H4 (cell line): ENCODE results near the gene RTRAF. TPM values are rescaled to one million over a fixed set of nuclear protein-coding genes. Genes with fewer than 3 reads are reported as not detected.
A peak's percentile ranks its signal among the peaks of the same experiment; 100 is the strongest.

Experiments used
- DNase-seq: peaks from one replicate; pipeline ENCODE4 v3.0.0-alpha.2; 2015; ENCODE audit warnings: low spot score
- total RNA-seq: library from RNA; depleted of rRNA; stranded (reverse); fragments of >200 nt; shearing (Covaris generic); gene quantifications from 2 replicates; pipeline ENCODE4 v1.2.3, GENCODE V29; 2014

The RTRAF gene
- total RNA-seq, 1 experiment from 2014 or later, result 175 TPM

DNA sequence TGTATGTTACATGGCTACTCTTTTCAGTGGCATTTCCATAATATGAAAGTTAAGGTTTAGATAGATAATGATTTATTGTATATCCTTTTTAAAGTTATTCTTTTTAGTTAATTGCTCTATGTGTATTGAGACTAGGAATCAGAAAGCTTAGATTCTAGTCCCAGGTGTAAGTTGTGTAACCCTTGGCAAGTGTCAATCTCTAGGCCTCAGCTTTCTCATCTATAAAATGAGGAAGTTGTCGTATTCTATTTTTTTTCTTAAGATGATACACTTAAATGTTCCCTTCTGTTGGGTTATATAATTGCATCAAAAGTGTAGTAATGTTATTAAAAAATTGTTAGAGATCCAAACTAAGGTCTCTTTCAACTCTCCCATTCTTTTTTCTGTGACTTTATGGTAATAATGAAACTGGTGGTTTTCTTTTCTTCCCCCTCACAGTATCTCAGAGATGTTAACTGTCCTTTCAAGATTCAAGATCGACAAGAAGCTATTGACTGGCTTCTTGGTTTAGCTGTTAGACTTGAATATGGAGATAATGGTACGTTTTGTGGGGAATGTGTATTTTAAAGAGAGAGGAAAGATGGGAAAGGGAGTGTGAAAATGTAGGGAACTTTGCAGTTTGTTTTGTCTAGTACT, 4.1 kb downstream of the RTRAF start:
- no peak for DNase-seq

- DNase-seq, result no peak
Observed at GRCh38 chr14:51996148-51996746, 6.9 kb downstream of the RTRAF start.

GRCh38 chr14:51998348-51998747, 9.0 kb downstream of the RTRAF start:
- no peak for DNase-seq

DNA sequence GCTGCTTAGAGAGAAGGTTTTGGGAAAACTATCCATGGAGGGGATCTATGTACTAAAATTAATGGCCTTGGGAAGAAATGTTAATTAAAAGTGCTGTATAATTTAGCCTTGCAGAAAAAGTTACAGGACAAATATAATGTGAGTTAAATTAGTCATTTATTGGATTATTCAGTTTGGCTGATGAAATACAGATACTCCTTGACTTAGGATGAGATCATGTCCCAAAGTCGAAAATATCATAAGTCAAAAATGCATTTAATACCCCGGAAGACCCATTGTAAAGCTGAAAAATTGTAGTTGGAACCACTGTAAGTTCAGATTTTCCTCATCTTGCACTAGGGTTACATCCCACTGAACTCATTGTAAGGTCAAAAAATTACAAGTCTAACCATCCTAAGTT, 9.7 kb downstream of the RTRAF start:
- no peak for DNase-seq

DNA sequence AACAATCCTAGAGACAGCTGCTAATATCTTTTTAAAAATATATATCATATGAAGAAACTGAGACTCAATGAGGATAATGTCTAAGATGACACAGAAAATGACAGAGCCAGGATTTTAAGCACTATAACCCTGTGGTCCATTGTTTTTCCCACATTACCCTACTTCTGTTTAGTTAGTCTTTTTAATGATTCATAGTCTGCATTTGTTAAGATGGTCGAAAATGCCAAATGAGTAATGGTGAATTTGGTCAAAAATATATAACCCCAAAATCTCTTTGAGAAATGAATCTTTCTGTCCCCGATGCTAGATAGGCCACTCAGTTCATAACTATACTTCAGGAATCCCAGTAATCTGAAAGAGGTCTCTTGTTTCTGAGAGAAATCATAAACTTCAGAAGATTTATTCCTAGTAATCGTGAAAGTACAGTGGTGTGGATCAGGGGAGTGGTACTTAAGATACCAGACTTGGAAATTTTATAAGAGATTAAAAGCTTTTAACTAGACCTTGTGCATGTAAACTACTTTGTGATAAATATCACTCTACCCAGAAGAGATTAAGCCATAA, 10.8 kb downstream of the RTRAF start:
- DNase-seq, result no peak

DNA sequence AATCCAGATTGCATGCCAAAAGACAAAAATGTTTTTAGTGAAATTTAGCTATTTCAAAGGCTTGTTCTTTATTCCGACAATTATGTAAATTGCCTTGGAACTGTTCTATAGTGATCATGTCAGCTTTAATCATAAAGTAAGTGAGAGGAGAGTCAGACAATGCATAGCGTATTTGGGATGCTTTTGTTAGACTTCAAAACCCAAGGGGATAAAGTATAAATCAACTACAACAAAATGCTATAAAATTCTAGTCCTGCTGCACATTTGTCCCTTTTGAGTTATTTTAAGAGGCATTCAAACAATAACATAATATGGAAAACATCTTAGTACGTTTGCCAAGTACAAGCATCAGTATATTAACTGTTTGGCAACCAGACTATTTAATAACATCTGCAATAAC, 11.3 kb downstream of the RTRAF start:
- no peak for DNase-seq

DNA sequence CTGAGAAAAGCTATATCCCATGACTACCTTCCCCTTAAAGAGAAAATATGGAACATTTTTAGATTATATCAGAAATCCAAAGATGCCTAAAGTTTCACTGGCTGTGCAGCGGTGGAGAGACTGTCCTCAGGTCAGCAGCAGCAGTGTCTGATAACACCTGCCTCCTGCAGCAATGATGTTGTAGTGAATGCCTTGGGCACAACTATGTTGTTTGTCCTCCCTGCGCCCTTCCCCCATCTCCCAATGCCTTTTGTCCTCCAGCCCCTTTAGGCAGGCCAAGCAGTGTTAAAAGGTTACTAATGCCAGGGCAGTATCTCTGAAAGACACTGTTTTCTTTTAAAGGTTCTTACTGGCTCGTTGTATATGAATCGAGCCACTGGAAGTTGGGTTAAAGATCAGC, 13.2 kb downstream of the RTRAF start:
- DNase-seq, result no peak

- no peak for DNase-seq
Observed at GRCh38 chr14:52003324-52003723, 14.0 kb downstream of the RTRAF start.

- DNase-seq, result no peak
Observed at GRCh38 chr14:52005625-52006024, 16.3 kb downstream of the RTRAF start.

DNA sequence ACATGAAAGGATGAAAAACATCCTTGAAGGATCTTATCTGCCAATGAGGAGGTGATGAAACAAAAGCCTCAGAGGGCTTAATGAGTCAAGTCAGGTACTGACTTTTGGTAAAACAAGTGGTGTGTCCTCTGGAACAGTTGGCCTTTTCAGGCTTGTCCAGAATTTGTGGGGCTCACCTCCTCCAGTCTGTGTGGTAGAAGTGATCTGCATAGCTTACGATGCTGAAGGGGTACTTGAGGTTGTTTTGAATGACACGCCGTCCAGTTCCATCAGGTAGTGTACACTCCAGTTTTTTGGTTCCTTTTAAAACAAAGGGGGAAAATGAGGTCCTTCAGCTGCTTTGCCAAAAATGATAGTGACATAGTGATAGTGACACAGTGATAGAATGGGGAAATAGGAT, 17.0 kb downstream of the RTRAF start:
- no peak for DNase-seq

DNA sequence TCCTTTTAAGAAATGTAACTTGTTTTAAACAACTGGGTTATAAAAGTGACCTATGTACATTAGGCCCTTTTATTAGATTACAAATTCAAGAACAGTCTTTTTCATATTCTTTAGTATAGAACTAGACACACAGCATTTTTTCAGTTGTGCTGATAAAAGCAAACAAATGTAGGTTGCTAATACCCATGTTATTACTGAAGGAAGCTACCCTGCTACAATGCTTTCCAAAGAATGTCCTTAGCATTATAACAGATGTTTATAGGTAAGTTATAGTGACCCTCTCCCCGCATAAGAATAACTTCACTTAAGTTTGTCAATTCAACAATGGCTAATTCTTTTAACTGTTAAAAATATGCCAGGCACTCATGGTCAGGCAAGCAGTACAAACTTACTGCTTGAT, 17.9 kb downstream of the RTRAF start:
- DNase-seq, result no peak

GRCh38 chr14:52007637-52008036, 18.3 kb downstream of the RTRAF start:
- no peak for DNase-seq

DNA sequence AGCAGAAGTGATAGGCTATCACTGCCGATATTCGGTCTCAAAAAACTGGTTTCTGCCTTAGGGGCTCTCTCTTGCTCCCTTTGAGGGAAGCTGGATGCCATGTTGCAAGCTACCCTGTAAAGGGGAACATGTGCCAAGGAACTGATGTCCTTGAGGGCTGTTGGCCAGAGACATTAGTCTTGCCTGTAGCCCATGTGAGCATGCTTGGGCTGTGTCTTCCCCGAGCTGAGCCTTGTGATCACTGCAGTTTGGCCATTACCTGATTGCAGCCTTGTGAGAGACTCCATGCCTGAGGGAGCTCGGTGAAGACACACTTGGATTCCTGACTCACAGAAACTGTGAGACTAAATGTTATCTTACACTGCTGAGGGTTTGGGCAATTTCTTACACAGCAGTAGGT, 18.8 kb downstream of the RTRAF start:
- no peak for DNase-seq

GRCh38 chr14:52010173-52010693, 20.9 kb downstream of the RTRAF start:
- no peak for DNase-seq

DNA sequence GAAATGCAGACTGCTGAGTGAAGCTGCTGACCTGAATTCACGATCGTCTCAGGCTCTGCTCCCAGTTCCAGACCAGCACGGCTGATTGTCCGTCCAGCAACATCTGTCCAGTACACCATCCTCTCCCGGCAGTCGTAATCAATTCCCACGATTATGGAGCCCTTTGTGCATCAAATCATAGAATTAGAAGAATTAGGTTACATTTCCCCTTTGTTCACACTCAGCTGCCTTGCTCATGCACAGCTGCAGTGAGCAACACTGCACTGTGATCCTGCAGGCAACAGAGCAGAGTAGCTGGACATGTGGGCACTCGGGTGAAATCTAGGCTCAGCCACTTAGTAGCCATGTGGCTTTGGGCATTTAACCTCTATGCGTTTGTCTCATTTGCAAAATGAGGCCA, 22.2 kb downstream of the RTRAF start:
- no peak for DNase-seq

GRCh38 chr14:52012635-52013034, 23.3 kb downstream of the RTRAF start:
- no peak for DNase-seq

DNA sequence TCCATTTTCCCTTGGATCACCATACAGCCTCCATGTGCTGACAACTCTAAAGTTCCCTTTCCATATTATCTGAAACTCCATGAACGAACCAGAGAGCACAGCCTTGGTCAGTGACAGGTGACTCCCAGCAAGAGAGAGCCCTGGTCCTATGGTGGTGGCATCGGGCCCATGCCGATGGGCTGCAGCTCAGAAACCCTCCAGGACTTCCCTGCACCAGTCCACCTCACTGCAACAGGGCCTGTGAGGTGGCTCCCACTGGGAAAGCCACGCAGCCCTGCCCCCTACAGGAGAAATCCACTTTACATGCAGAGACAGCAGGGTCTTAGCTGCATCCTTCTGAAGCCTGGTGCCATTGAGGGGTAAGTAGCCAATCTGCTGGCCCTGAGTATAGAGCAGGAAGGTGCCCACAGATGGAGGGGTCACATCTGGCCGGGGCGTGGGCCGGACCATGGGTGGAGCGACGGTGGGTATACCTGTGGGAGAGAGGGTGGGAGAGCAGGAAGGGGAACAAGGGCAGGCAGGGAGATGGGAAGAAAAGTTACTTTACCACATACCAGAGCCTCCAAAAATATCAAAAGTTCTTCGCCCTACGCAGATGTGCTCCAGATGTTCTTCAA, 24.7 kb downstream of the RTRAF start:
- DNase-seq, result no peak

GRCh38 chr14:52014601-52015267, 25.4 kb downstream of the RTRAF start:
- DNase-seq, result no peak

GRCh38 chr14:52015411-52016030, 26.2 kb downstream of the RTRAF start:
- peak; percentile 37 for DNase-seq

- DNase-seq, result no peak
Observed at GRCh38 chr14:52018252-52018651, 28.9 kb downstream of the RTRAF start.

- no peak for DNase-seq
Observed at GRCh38 chr14:52018970-52019369, 29.6 kb downstream of the RTRAF start.

GRCh38 chr14:52020161-52020714, 30.9 kb downstream of the RTRAF start:
- DNase-seq, result no peak
